ENCODE results near the gene GNB4. TPM values are rescaled to one million over a fixed set of nuclear protein-coding genes. Genes with fewer than 3 reads are reported as not detected.

Gene GNB4
- total and polyA plus RNA-seq, 5 donors from 2014 or later = 0.10 to 2.1 (median 0.22) TPM

DNA sequence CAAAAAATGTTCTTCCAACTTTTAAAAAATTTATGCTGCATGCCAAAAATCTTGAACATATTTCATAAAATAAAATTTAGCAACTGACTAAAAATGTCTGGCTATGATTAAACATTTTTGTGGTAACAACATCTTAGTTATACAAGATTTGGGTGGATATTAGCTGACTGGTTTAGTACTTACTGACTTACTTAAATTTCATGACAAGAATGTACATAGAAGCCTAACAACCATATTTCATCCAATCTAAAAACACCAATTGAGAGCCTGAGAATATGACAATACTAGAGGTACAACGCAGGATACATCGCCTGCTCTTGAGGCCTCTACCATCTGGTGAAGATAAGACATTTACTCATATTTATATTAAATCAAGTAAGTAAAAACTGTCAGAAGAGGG, 34.6 kb downstream of the GNB4 start:
- Mint-ChIP-seq H3K9me3 (no peaks in the 10 kb centered on the region), H3K4me3 (no peak overlapping the region), H3K27ac (no peak overlapping the region), H3K4me1 (no peaks in the 10 kb centered on the region), H3K36me3 (no peaks in the 10 kb centered on the region), H3K27me3 (peaks cover 6% of the 10 kb centered on the region)
- ATAC-seq (ENCODE audit: low read depth in 2 of 2) (no peak), DNase-seq (no peak)
- Histone ChIP-seq H3K4me1 (ENCODE audit: control insufficient read depth, insufficient read depth, low read length, poor library complexity, severe bottlenecking) (no peaks in the 10 kb centered on the region), H3K36me3 (ENCODE audit: control insufficient read depth, insufficient read depth, low read length) (no peaks in the 10 kb centered on the region), H3K4me3 (ENCODE audit: low read depth, low read length) (no peak overlapping the region), H3K9me3 (ENCODE audit: control insufficient read depth in 2 of 2, low read length in 2 of 2) (no peaks in the 10 kb centered on the region), H3K27ac (ENCODE audit: insufficient read depth, low read length, poor library complexity, severe bottlenecking) (no peak overlapping the region), H3K27me3 (ENCODE audit: control insufficient read depth, insufficient read depth, low read length) (no peaks in the 10 kb centered on the region)

DNA sequence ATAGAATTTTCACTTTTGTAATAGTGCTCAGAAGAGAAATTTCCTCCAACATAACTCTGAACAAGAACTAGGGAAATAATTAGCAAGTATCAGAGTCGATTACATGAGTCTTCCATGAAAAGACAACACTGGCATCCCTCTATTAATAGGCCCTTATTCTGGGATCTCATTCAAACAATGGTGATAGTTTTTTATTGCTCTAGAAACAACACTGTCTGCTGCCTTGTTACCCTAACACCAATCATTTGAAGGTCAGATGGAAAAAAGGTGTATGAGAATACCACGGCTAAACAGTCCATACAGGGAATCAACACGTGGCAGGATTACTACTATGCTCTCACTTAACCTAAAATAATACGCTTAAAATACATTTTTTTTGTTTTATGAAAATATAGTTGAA, 35.9 kb downstream of the GNB4 start:
- Mint-ChIP-seq H3K4me1 (no peaks in the 10 kb centered on the region), H3K27me3 (peaks cover 6% of the 10 kb centered on the region), H3K9me3 (no peaks in the 10 kb centered on the region), H3K27ac (no peak overlapping the region), H3K36me3 (no peaks in the 10 kb centered on the region), H3K4me3 (no peak overlapping the region)
- ATAC-seq (ENCODE audit: low read depth in 2 of 2) = no peak
- H3K4me1 ChIP-seq (ENCODE audit: control insufficient read depth, insufficient read depth, low read length, poor library complexity, severe bottlenecking) = no peaks in the 10 kb centered on the region
- H3K36me3 ChIP-seq (ENCODE audit: control insufficient read depth, insufficient read depth, low read length) = no peaks in the 10 kb centered on the region
- H3K27me3 ChIP-seq (ENCODE audit: control insufficient read depth, insufficient read depth, low read length) = no peaks in the 10 kb centered on the region
- DNase-seq = no peak
- no peaks in the 10 kb centered on the region for H3K9me3 ChIP-seq (ENCODE audit: control insufficient read depth in 2 of 2, low read length in 2 of 2)
- no peak overlapping the region for H3K4me3 ChIP-seq (ENCODE audit: low read depth, low read length)
- no peak overlapping the region for H3K27ac ChIP-seq (ENCODE audit: insufficient read depth, low read length, poor library complexity, severe bottlenecking)

DNA sequence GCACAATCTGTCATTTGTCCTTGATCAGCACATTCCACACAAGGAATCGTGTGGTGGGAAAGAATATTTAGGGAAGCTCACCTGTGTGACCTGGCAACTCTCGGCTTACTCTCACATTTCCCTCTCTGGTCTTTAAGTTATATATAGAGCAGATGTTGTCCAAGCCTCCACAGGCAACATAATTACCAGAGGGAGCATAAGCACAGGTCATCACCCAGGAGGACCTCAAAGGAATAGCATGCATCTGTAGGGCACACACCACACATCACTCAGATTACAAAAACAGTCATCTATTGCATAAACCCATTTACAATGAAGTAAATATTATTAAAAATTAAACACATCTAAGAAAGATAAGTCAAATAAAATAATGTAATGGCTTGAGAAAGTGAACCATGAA, 36.5 kb downstream of the GNB4 start:
- H3K36me3 ChIP-seq (ENCODE audit: control insufficient read depth, insufficient read depth, low read length) = no peaks in the 10 kb centered on the region
- no peak for ATAC-seq (ENCODE audit: low read depth in 2 of 2)
- no peak overlapping the region for H3K4me3 Mint-ChIP-seq

DNA sequence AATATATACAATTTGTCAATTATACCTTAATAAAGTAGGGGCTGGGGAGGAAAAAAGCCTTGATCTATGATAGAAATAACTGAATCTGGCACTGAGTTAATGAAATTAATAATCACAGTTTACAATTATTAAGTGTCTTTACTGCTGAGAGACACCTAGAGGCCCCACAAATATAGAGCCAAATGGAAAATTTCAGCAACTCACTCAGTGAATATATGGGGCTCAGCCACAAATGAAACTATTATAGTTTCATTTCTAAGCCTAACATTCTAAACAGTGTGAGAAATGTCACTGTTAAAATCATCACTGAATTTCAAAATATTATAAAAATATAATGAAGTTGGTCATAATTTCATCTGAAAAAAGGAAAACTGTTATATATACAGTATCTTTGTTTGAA, 40.3 kb downstream of the GNB4 start:
- ATAC-seq (ENCODE audit: low read depth in 2 of 2) = no peak
- no peak overlapping the region for H3K27ac ChIP-seq (ENCODE audit: insufficient read depth, low read length, poor library complexity, severe bottlenecking)
- no peaks in the 10 kb centered on the region for H3K9me3 ChIP-seq (ENCODE audit: control insufficient read depth in 2 of 2, low read length in 2 of 2)
- H3K4me3 ChIP-seq (ENCODE audit: low read depth, low read length) = no peak overlapping the region
- no peaks in the 10 kb centered on the region for H3K36me3 ChIP-seq (ENCODE audit: control insufficient read depth, insufficient read depth, low read length)
- no peaks in the 10 kb centered on the region for H3K9me3 Mint-ChIP-seq
- H3K27me3 ChIP-seq (ENCODE audit: control insufficient read depth, insufficient read depth, low read length) = no peaks in the 10 kb centered on the region
- H3K4me1 ChIP-seq (ENCODE audit: control insufficient read depth, insufficient read depth, low read length, poor library complexity, severe bottlenecking) = no peaks in the 10 kb centered on the region
- no peaks in the 10 kb centered on the region for H3K36me3 Mint-ChIP-seq
- H3K27ac Mint-ChIP-seq = no peak overlapping the region
- peak overlapping the region in 1 of 4 donors; percentile 10 for H3K4me3 Mint-ChIP-seq
- no peak for DNase-seq
- peaks cover 6% of the 10 kb centered on the region for H3K27me3 Mint-ChIP-seq
- peaks cover 0 to 3% (median 0%) of the 10 kb centered on the region in 4 donors for H3K4me1 Mint-ChIP-seq

More for the DNA sequence above, 36.5 kb downstream of the GNB4 start:
- no peak for DNase-seq
- H3K36me3 Mint-ChIP-seq = no peaks in the 10 kb centered on the region
- H3K4me1 Mint-ChIP-seq = no peaks in the 10 kb centered on the region
- H3K27ac Mint-ChIP-seq = no peak overlapping the region
- peaks cover 6% of the 10 kb centered on the region for H3K27me3 Mint-ChIP-seq
- Histone ChIP-seq H3K4me1 (ENCODE audit: control insufficient read depth, insufficient read depth, low read length, poor library complexity, severe bottlenecking) (no peaks in the 10 kb centered on the region), H3K9me3 (ENCODE audit: control insufficient read depth in 2 of 2, low read length in 2 of 2) (no peaks in the 10 kb centered on the region), H3K27ac (ENCODE audit: insufficient read depth, low read length, poor library complexity, severe bottlenecking) (no peak overlapping the region), H3K27me3 (ENCODE audit: control insufficient read depth, insufficient read depth, low read length) (no peaks in the 10 kb centered on the region), H3K4me3 (ENCODE audit: low read depth, low read length) (no peak overlapping the region)
- no peaks in the 10 kb centered on the region for H3K9me3 Mint-ChIP-seq

DNA sequence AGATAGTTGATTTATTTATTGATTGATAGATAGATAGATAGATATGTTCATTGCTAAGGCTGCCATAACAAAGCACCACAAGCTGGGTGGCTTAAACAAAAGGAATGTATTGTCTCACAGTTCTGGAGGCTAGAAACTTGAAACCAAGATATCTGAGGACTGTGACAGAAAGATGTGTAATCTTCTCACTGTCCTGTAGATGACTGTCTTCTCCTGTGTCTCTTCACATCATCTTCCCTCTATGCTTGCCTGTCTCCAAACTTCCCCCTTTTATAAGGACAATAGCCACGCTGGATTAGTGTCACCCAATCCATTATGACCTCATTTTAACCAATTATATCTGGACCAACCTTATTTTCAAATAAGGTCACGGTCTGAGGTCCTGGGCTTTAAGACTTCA, 40.9 kb downstream of the GNB4 start:
- H3K36me3 ChIP-seq (ENCODE audit: control insufficient read depth, insufficient read depth, low read length) = no peaks in the 10 kb centered on the region
- DNase-seq = no peak
- Mint-ChIP-seq H3K36me3 (no peaks in the 10 kb centered on the region), H3K27ac (no peak overlapping the region), H3K9me3 (no peaks in the 10 kb centered on the region), H3K4me3 (no peak overlapping the region), H3K27me3 (peaks cover 6% of the 10 kb centered on the region), H3K4me1 (peaks cover 0 to 5% (median 0%) of the 10 kb centered on the region in 4 donors)
- no peaks in the 10 kb centered on the region for H3K9me3 ChIP-seq (ENCODE audit: control insufficient read depth in 2 of 2, low read length in 2 of 2)
- H3K4me3 ChIP-seq (ENCODE audit: low read depth, low read length) = no peak overlapping the region
- H3K27ac ChIP-seq (ENCODE audit: insufficient read depth, low read length, poor library complexity, severe bottlenecking) = no peak overlapping the region
- H3K4me1 ChIP-seq (ENCODE audit: control insufficient read depth, insufficient read depth, low read length, poor library complexity, severe bottlenecking) = no peaks in the 10 kb centered on the region
- ATAC-seq (ENCODE audit: low read depth in 2 of 2) = no peak
- H3K27me3 ChIP-seq (ENCODE audit: control insufficient read depth, insufficient read depth, low read length) = no peaks in the 10 kb centered on the region

DNA sequence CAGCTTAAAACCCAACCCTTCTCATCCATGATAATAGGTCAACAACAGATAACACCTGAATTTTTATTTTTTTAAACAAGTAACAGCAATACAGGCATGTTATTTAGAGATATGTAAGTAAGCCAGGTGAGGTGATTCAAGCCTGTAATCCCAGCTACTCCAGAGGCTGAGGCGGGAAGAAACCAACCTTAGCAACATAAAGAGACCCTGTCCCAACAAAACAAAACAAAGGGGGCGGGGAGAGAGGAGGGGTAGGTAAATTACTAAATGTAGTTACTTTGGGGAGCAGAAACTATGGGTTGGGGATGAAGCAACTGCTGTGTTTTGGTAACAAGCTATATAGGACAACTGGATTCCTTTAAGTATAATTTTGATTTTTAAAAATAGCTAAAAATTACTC, 47.0 kb downstream of the GNB4 start:
- Histone ChIP-seq H3K27me3 (ENCODE audit: control insufficient read depth, insufficient read depth, low read length) (no peaks in the 10 kb centered on the region), H3K4me1 (ENCODE audit: control insufficient read depth, insufficient read depth, low read length, poor library complexity, severe bottlenecking) (no peaks in the 10 kb centered on the region), H3K36me3 (ENCODE audit: control insufficient read depth, insufficient read depth, low read length) (peaks cover 4% of the 10 kb centered on the region), H3K9me3 (ENCODE audit: control insufficient read depth in 2 of 2, low read length in 2 of 2) (no peaks in the 10 kb centered on the region), H3K4me3 (ENCODE audit: low read depth, low read length) (no peak overlapping the region), H3K27ac (ENCODE audit: insufficient read depth, low read length, poor library complexity, severe bottlenecking) (no peak overlapping the region)
- Mint-ChIP-seq H3K27me3 (no peaks in the 10 kb centered on the region), H3K4me3 (no peak overlapping the region), H3K27ac (no peak overlapping the region), H3K4me1 (peaks cover 0 to 5% (median 0%) of the 10 kb centered on the region in 4 donors), H3K9me3 (no peaks in the 10 kb centered on the region), H3K36me3 (no peaks in the 10 kb centered on the region)
- DNase-seq = no peak
- ATAC-seq (ENCODE audit: low read depth in 2 of 2) = no peak

DNA sequence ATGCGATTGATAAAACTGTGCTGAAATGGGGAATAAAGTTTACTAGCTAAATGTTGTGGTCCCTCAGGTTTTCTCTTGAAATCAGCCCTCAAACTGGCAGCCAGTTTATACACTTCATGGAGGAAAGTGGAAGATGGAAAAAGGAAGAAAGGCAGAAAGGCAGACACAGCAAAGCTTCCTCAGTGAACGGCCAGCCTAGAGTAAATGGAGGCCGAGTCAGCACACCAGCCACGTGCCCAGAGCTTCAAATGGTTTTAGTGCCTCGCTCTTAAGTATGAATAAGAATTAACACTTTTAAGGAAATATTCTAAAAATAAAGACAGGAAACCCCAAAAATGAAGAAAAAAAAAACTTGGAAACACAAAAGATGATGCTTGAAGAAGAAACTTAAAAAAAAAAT, 48.3 kb downstream of the GNB4 start:
- H3K27me3 ChIP-seq (ENCODE audit: control insufficient read depth, insufficient read depth, low read length) = no peaks in the 10 kb centered on the region
- no peaks in the 10 kb centered on the region for H3K9me3 ChIP-seq (ENCODE audit: control insufficient read depth in 2 of 2, low read length in 2 of 2)
- no peak overlapping the region for H3K4me3 Mint-ChIP-seq
- no peak overlapping the region for H3K27ac Mint-ChIP-seq
- ATAC-seq (ENCODE audit: low read depth in 2 of 2) (no peak), DNase-seq (no peak)
- H3K27me3 Mint-ChIP-seq = no peaks in the 10 kb centered on the region
- no peaks in the 10 kb centered on the region for H3K36me3 Mint-ChIP-seq
- no peaks in the 10 kb centered on the region for H3K9me3 Mint-ChIP-seq
- peaks cover 6% of the 10 kb centered on the region for H3K36me3 ChIP-seq (ENCODE audit: control insufficient read depth, insufficient read depth, low read length)
- no peak overlapping the region for H3K27ac ChIP-seq (ENCODE audit: insufficient read depth, low read length, poor library complexity, severe bottlenecking)
- no peak overlapping the region for H3K4me3 ChIP-seq (ENCODE audit: low read depth, low read length)
- H3K4me1 ChIP-seq (ENCODE audit: control insufficient read depth, insufficient read depth, low read length, poor library complexity, severe bottlenecking) = no peaks in the 10 kb centered on the region
- H3K4me1 Mint-ChIP-seq = peaks cover 0 to 5% (median 0%) of the 10 kb centered on the region in 4 donors

DNA sequence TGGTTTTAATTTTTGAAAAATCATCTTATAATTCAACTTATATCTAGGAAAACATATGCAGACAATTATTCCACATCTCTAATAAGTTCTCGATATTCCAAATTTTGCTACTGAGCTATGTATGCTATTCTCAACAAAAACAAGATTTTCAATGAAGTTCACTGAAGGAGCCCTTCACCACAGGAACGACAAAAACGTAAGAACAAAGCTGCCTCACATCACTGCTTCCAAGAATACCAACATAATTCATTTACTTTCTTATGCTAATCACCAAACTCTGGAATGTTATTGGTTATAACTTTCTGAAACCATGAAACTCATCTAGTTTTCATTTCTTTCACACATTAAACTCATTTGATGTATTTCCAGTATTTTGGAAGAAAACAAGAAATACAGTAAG, 49.7 kb downstream of the GNB4 start:
- peaks cover 0 to 5% (median 0%) of the 10 kb centered on the region in 4 donors for H3K4me1 Mint-ChIP-seq
- no peaks in the 10 kb centered on the region for H3K27me3 ChIP-seq (ENCODE audit: control insufficient read depth, insufficient read depth, low read length)
- no peaks in the 10 kb centered on the region for H3K4me1 ChIP-seq (ENCODE audit: control insufficient read depth, insufficient read depth, low read length, poor library complexity, severe bottlenecking)
- H3K9me3 ChIP-seq (ENCODE audit: control insufficient read depth in 2 of 2, low read length in 2 of 2) = no peaks in the 10 kb centered on the region
- H3K4me3 Mint-ChIP-seq = no peak overlapping the region
- no peak overlapping the region for H3K27ac Mint-ChIP-seq
- no peak overlapping the region for H3K4me3 ChIP-seq (ENCODE audit: low read depth, low read length)
- DNase-seq (no peak), ATAC-seq (ENCODE audit: low read depth in 2 of 2) (no peak)
- peaks cover 7% of the 10 kb centered on the region for H3K36me3 ChIP-seq (ENCODE audit: control insufficient read depth, insufficient read depth, low read length)
- H3K27ac ChIP-seq (ENCODE audit: insufficient read depth, low read length, poor library complexity, severe bottlenecking) = no peak overlapping the region
- H3K27me3 Mint-ChIP-seq = no peaks in the 10 kb centered on the region
- H3K36me3 Mint-ChIP-seq = peaks cover 6% of the 10 kb centered on the region
- H3K9me3 Mint-ChIP-seq = no peaks in the 10 kb centered on the region

Data from CD4-positive, CD25-positive, alpha-beta regulatory T cell (primary cell).